Lower leg skin (tissue), 3 donors: Measurements from ENCODE around the gene PCP4.

ENCODE experiments used
- CTCF ChIP-seq, 3 donors: fragments of 450-650 bp; IDR thresholded peaks; one replicate each; pipeline ENCODE4 v1.5.1; 2016; ENCODE audit warnings: antibody characterized with exemption in 3 of 3, mild to moderate bottlenecking in 3 of 3, moderate library complexity in 2 of 3
- POLR2A ChIP-seq, 2 donors: fragments of 450-650 bp; IDR thresholded peaks; one replicate each; pipeline ENCODE4 v1.6.1; 2016 to 2017; ENCODE audit warnings: antibody characterized with exemption in 2 of 2, mild to moderate bottlenecking in 1 of 2, moderate library complexity in 1 of 2

GRCh38 chr21:39842741-39843459, 24.3 kb upstream of the PCP4 start:
- no peak for TF ChIP-seq CTCF (IDR thresholded peaks at IDR 0.05)
- no peak for TF ChIP-seq POLR2A (IDR thresholded peaks at IDR 0.05)
